Central memory CD8-positive, alpha-beta T cell (primary cell): ENCODE measurements around the gene ERBB4.
"Not testable (repeated sequence)": the region's sequence is repeated elsewhere in the genome, so short reads cannot be mapped to it uniquely, and the experiment has no call there.

Experiments
- ATAC-seq: fragments of 150-1000 bp; cut with Tn5 transposase; replicated peaks from 2 replicates; pipeline ENCODE4 v1.10.0; 2022; ENCODE audit warnings: mild to moderate bottlenecking, moderate FRiP score, moderate number of reproducible peaks; ENCODE audit not compliant: poor library complexity, severe bottlenecking; ENCODE audit errors: extremely low read depth
- DNase-seq, 2 donors: peaks; one replicate each; pipeline ENCODE4 v3.0.0; 2021; ENCODE audit warnings: low spot score in 2 of 2
- H3K27ac Mint-ChIP-seq: one replicate; pipeline ENCODE4 v1.8.0; 2022; ENCODE audit warnings: low read depth, mild to moderate bottlenecking, moderate library complexity, mixed read lengths
- H3K27me3 Mint-ChIP-seq: one replicate; pipeline ENCODE4 v1.8.0; 2022; ENCODE audit warnings: mixed read lengths
- H3K36me3 Mint-ChIP-seq: one replicate; pipeline ENCODE4 v1.8.0; 2022; ENCODE audit warnings: mild to moderate bottlenecking, moderate library complexity, mixed read lengths; ENCODE audit not compliant: insufficient read depth
- H3K4me1 Mint-ChIP-seq: one replicate; pipeline ENCODE4 v1.8.0; 2022; ENCODE audit warnings: mixed read lengths
- H3K4me3 Mint-ChIP-seq: one replicate; pipeline ENCODE4 v1.8.0; 2022; ENCODE audit warnings: mild to moderate bottlenecking, moderate library complexity, mixed read lengths
- H3K9me3 Mint-ChIP-seq: one replicate; pipeline ENCODE4 v1.8.0; 2022; ENCODE audit warnings: mixed read lengths

The ERBB4 gene

DNA sequence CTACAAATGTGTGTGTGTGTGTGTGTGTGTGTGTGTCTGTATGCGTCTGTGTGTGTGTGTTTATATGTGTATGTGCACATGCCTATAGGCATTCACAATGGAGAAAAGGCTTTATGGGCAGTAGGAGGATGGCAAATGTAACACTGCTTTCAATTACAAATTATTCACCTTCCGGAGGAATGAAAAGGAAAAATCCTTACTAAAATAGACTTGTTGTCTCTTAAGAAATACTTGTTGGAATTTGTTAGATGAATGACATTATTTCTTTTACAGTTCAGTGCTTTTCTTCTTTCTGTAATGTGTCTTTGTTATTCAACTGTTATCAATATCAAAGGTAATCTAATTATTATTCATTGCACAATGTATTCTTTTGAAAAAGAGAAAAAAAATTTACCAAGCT, 874.3 kb downstream of the ERBB4 start:
- Mint-ChIP-seq H3K27me3 (no peaks in the 10 kb centered on the region), H3K27ac (no peak overlapping the region), H3K9me3 (peaks cover 15% of the 10 kb centered on the region), H3K4me1 (no peaks in the 10 kb centered on the region), H3K4me3 (no peak overlapping the region), H3K36me3 (no peaks in the 10 kb centered on the region)
- DNase-seq, result no peak
- ATAC-seq, result no peak

DNA sequence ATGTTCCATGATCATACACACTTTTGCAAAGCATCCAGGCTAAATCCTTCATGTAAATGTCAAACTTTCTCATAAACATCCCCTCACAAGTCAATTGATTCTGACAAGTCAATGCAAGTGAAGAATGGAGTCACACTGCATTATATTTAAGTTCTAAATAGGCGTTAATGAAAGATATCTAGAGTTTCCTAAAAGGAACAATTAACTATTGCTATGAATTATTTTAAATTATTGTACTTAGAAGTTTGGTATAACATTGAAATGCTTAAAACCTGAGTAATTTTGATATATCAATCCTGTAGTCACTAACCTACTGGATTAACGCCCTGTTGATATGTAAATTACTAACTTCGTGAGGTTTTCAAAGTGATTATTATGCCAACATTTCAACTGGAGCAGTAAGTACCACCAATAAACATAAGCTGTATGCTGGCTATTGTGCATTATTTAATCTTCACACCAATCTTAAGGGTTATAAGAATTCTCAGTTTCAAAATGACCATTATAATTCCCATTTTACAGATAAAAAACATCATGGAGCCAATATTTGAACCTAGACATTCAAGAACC, 884.3 kb downstream of the ERBB4 start:
- Mint-ChIP-seq H3K27ac (no peak overlapping the region), H3K4me3 (no peak overlapping the region), H3K36me3 (no peaks in the 10 kb centered on the region), H3K4me1 (no peaks in the 10 kb centered on the region), H3K9me3 (no peaks in the 10 kb centered on the region), H3K27me3 (no peaks in the 10 kb centered on the region)
- ATAC-seq (no peak), DNase-seq (no peak)

DNA sequence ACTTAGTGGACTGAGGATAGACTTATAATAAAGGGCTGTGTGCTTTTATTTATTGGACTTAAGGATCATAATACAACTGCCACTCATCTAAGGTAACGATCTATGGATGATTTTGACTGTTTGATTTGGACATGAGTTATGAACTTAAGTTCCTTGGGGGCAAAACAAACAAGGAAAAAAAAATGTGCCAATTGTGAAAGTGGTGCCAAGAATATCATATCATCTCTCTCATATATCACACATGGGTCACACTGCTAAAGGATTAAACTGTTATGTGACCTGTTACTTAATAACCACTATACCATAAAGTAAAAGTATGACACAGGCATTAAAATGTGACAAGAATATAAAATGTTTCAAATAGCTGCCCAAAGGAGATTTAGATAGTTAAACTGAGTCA, 886.3 kb downstream of the ERBB4 start:
- Mint-ChIP-seq H3K9me3 (peaks cover under 1% of the 10 kb centered on the region), H3K27ac (no peak overlapping the region), H3K36me3 (peaks cover 1% of the 10 kb centered on the region), H3K4me1 (no peaks in the 10 kb centered on the region), H3K27me3 (no peaks in the 10 kb centered on the region), H3K4me3 (no peak overlapping the region)
- DNase-seq, result no peak
- ATAC-seq, result no peak

DNA sequence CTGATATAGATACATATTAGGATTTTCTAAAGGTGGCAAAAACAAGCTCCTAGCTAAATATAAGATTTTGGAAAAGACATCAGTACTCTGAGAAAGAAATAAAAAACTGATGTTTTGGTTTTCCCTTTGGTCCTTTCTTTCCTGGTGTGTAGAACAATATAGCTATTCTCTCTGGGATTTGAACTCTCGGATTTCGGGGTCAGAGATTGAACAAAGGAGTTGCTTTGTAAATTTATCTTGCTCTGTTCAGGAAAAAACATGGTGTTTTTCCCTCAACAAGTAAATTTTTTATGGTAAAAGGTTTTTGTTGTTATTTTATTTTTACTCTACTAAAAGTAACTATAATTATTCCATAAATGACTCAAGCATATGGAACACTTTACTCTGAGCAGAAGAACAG, 889.3 kb downstream of the ERBB4 start:
- Mint-ChIP-seq H3K36me3 (peaks cover 1% of the 10 kb centered on the region), H3K27me3 (no peaks in the 10 kb centered on the region), H3K9me3 (peaks cover 5% of the 10 kb centered on the region), H3K4me1 (no peaks in the 10 kb centered on the region), H3K27ac (no peak overlapping the region), H3K4me3 (no peak overlapping the region)
- ATAC-seq, result no peak
- DNase-seq, result no peak

DNA sequence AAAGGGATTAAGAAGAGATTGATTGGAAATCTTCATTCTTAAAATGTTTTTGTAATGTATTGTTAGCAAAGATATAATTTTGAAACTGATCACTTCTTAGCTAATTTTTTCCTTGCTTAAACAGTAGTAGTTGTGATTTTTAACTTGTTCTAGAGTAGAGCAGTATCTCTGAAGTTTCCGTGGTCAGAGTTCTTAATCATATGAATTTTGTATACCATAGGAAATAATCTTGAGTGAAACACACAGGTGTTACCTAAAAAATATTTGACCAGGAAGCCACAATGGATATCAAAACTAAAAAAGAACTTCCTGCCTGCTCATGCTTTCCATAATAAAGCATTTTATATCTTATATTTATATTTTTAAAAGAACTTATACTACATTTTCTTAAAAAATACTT, 907.1 kb downstream of the ERBB4 start:
- Mint-ChIP-seq H3K9me3 (peaks cover 11% of the 10 kb centered on the region), H3K4me3 (no peak overlapping the region), H3K4me1 (no peaks in the 10 kb centered on the region), H3K27me3 (no peaks in the 10 kb centered on the region), H3K27ac (no peak overlapping the region), H3K36me3 (no peaks in the 10 kb centered on the region)
- ATAC-seq (no peak), DNase-seq (no peak)

DNA sequence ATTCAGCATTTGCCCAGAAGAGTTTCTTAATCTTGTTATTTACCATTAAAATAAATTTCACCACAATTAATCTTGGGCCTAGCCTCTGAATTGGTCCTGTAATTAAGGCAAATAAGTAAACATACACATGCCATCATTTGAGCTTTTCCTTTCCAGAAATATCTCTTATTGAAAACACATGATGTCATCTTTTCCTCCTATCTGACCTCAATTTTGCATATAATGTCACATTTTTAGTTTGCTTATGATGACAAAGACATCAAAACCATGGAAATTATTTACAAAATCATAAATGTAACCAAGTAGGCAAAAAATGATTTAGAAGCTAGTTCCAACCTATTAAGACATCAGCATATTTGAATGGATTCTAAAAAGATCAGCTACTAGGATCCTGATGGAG, 915.5 kb downstream of the ERBB4 start:
- H3K4me3 Mint-ChIP-seq, result no peak overlapping the region
- no peak for ATAC-seq

DNA sequence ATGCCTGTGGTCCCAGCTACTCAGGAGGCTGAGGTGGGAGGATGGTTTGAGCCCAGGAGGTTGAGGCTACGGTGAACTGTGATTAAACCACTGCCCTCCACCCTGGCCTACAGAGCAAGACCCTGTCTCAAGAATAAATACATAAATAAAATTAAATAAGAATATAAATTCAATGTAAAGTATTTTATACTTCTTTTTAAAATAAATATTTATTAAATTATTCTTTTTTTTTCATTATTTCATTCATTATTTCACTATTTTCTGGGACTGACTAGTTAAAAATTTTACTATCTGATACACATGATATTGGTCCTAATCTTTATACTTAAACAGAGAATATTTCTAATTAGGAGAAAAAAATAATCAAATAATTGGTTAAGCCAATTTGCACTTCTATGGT, 917.6 kb downstream of the ERBB4 start:
- Mint-ChIP-seq H3K27ac (no peak overlapping the region), H3K27me3 (no peaks in the 10 kb centered on the region), H3K9me3 (peaks cover 6% of the 10 kb centered on the region), H3K36me3 (no peaks in the 10 kb centered on the region), H3K4me1 (no peaks in the 10 kb centered on the region), H3K4me3 (no peak overlapping the region)
- ATAC-seq, result no peak
- DNase-seq, result no peak

More for the DNA sequence above, 915.5 kb downstream of the ERBB4 start:
- Mint-ChIP-seq H3K9me3 (peaks cover 11% of the 10 kb centered on the region), H3K27ac (no peak overlapping the region), H3K27me3 (no peaks in the 10 kb centered on the region), H3K4me1 (no peaks in the 10 kb centered on the region), H3K36me3 (no peaks in the 10 kb centered on the region)
- DNase-seq, result no peak

DNA sequence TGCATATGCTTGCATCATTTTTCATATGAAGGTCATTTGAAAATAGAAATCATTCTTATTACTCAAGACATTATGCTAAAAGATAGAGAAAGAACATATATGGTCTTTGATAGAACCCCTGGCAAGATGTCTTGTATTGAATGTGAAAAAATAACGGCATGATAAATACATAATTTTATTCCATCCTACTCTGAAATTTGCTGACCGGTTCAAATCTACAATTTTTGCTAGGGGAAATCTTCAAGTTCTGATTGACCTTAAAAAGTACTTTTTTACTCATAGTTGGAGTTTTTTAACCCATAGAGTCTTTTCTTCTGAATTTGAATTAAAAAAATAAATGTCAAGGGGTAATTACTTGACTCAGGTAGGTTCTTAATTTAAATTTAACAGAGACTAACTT, 920.8 kb downstream of the ERBB4 start:
- Mint-ChIP-seq H3K36me3 (no peaks in the 10 kb centered on the region), H3K4me3 (no peak overlapping the region), H3K9me3 (peaks cover 5% of the 10 kb centered on the region), H3K4me1 (no peaks in the 10 kb centered on the region), H3K27ac (no peak overlapping the region), H3K27me3 (no peaks in the 10 kb centered on the region)
- DNase-seq (no peak), ATAC-seq (no peak)

DNA sequence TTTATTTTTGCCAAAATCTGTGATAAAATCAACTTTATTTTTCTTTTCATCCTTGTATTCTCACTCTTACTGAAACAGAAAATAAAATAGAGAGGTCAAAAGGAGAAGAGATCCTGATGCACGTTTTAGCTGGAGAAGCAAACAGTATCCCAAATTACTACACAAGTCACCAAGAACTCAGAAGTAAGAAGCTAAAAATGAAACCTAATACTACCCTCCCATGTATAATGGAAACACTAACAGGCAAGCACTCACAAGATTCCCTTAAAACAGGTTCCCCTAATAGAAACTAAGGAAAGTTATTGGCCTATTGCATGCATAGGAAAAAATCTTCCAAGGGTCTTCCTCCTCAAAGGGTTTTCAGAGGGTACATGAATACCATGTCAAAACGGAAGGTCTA, 927.0 kb downstream of the ERBB4 start:
- H3K9me3 Mint-ChIP-seq, result peaks cover 5% of the 10 kb centered on the region
- peak overlapping the region; percentile 67 for H3K4me3 Mint-ChIP-seq
- H3K36me3 Mint-ChIP-seq, result no peaks in the 10 kb centered on the region
- no peaks in the 10 kb centered on the region for H3K4me1 Mint-ChIP-seq
- ATAC-seq (no peak), DNase-seq (no peak)
- no peak overlapping the region for H3K27ac Mint-ChIP-seq
- H3K27me3 Mint-ChIP-seq, result no peaks in the 10 kb centered on the region

DNA sequence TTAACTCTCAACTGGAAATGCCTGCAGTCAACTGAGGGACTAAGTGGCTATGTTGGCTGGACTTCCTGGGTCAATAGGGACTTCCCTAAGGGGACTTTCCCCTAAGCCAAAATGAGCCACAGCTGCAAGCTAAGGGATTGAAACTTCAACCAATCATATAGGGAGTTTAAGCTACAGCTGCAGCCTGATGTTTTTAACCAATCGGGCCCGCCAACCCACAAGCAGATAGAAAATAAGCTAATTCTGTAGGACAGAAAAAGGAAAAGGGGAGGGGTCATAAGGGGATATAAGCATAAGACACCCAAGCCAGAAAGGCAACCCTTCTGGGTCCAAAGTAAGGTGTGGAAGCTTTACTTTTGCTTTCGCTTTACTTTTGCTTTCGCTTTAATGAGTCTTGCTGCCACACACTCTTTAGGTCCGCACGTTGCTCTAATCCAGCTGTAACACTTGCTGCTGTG, 927.5 kb downstream of the ERBB4 start:
- DNase-seq, result no peak
- peaks cover 5% of the 10 kb centered on the region for H3K9me3 Mint-ChIP-seq
- H3K4me1 Mint-ChIP-seq, result no peaks in the 10 kb centered on the region
- no peaks in the 10 kb centered on the region for H3K27me3 Mint-ChIP-seq
- ATAC-seq, result no peak
- H3K4me3 Mint-ChIP-seq, result peak overlapping the region; percentile 67
- H3K27ac Mint-ChIP-seq, result no peak overlapping the region
- no peaks in the 10 kb centered on the region for H3K36me3 Mint-ChIP-seq

DNA sequence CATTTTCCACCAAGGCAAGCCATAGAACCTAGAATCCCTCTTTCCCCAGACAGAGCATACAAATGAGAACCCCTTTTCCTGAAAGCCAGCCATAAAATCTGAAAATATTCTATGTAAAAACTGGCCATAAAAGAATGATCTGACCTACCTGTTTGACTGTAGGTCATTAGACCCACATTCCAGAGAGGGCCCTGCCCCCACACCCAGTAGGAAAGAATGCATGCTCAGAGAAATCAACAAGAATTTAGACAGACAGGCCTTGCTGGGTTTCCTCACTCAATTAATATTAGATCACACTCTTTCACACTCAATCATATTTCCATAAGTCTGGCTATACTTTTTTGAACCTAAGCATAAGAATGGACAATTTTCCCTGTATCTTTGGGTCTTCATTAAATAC, 929.5 kb downstream of the ERBB4 start:
- H3K9me3 Mint-ChIP-seq, result peaks cover 5% of the 10 kb centered on the region
- H3K27ac Mint-ChIP-seq, result no peak overlapping the region
- no peaks in the 10 kb centered on the region for H3K27me3 Mint-ChIP-seq
- DNase-seq (no peak), ATAC-seq (no peak)
- no peaks in the 10 kb centered on the region for H3K4me1 Mint-ChIP-seq
- no peak overlapping the region for H3K4me3 Mint-ChIP-seq
- no peaks in the 10 kb centered on the region for H3K36me3 Mint-ChIP-seq

DNA sequence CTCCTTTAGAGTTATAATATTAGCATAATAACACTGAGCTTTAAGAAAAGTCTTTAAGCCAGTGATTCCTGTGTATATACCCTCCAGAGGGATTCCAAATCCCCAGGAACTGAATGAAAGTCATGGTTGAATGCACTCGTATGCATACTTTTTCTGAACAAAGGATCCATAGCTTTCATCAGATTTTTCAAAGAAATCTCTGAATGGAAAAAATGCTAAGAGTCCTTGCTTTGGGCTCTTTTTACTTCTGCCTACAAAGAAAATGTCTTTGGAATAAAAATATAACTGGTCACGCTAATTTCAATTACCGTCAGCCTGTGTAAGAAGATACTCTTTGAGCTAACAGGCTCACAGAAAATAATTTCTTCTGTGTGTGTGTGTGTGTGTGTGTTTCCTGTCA, 939.5 kb downstream of the ERBB4 start:
- no peak for DNase-seq
- no peaks in the 10 kb centered on the region for H3K36me3 Mint-ChIP-seq

DNA sequence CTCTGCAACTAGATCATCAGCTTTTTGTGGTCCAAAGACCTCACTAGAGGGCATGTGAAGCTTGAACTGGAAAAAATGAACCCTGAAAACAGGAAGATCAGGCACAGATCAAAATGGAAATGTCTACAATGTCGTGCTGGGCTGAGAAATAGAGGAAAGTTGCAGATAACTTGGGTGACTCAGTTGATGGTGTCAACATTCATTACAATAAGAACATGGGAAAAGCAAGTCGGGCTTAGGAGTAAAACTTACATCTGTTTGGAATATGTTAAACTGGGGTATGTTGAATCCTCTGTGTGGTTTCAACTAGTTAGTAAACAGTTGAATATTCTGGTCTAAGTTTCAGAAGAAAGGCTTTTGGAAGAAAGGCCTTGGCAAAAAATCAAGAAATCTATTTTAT, 940.4 kb downstream of the ERBB4 start:
- DNase-seq (no peak), ATAC-seq (no peak)
- no peak overlapping the region for H3K27ac Mint-ChIP-seq
- no peaks in the 10 kb centered on the region for H3K27me3 Mint-ChIP-seq
- peaks cover 18% of the 10 kb centered on the region for H3K9me3 Mint-ChIP-seq
- no peaks in the 10 kb centered on the region for H3K4me1 Mint-ChIP-seq
- no peaks in the 10 kb centered on the region for H3K36me3 Mint-ChIP-seq
- H3K4me3 Mint-ChIP-seq, result no peak overlapping the region

More for the DNA sequence above, 939.5 kb downstream of the ERBB4 start:
- no peak overlapping the region for H3K27ac Mint-ChIP-seq
- peaks cover 18% of the 10 kb centered on the region for H3K9me3 Mint-ChIP-seq
- no peaks in the 10 kb centered on the region for H3K4me1 Mint-ChIP-seq
- no peak for ATAC-seq
- H3K27me3 Mint-ChIP-seq, result no peaks in the 10 kb centered on the region
- H3K4me3 Mint-ChIP-seq, result no peak overlapping the region

DNA sequence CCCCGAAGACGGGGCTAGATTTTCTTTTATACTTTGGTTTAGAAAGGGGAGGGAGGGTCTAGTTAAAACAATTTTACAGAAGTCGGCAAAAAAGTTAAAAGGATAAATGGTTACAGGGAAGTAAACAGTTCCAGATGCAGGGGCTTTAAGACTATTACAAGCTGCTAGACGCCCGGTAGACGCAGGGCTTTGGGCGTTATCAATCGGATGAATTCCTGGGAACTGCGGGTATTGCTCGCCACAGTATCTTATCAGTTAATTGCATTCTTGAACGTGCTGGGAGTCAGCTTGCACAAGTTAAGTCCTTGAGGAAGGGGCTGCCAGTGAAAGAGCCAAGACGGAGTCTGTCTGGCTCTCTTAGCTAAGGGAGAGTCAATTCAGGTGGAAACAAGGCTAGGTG, 946.6 kb downstream of the ERBB4 start:
- not testable (repeated sequence) for H3K9me3 Mint-ChIP-seq, H3K4me1 Mint-ChIP-seq, DNase-seq, ATAC-seq, H3K4me3 Mint-ChIP-seq, H3K27me3 Mint-ChIP-seq, H3K36me3 Mint-ChIP-seq, H3K27ac Mint-ChIP-seq
